ENCODE results near the gene MINK1.
A peak's percentile ranks its signal among the peaks of the same experiment; 100 is the strongest.

The MINK1 gene

DNA sequence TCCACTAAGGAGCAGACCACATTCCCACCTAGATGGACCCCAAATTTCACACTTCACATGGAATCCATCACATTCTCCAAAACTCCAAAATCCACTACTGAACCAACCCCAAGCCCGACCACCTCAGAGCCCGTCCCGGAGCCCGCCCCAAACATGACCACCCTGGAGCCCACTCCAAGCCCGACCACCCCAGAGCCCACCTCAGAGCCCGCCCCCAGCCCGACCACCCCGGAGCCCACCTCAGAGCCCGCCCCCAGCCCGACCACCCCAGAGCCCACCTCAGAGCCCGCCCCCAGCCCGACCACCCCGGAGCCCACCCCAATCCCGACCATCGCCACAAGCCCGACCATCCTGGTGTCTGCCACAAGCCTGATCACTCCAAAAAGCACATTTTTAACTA lies 100.5 kb downstream of the MINK1 start:
- DNase-seq (ENCODE audit: low spot score), result no peak

DNA sequence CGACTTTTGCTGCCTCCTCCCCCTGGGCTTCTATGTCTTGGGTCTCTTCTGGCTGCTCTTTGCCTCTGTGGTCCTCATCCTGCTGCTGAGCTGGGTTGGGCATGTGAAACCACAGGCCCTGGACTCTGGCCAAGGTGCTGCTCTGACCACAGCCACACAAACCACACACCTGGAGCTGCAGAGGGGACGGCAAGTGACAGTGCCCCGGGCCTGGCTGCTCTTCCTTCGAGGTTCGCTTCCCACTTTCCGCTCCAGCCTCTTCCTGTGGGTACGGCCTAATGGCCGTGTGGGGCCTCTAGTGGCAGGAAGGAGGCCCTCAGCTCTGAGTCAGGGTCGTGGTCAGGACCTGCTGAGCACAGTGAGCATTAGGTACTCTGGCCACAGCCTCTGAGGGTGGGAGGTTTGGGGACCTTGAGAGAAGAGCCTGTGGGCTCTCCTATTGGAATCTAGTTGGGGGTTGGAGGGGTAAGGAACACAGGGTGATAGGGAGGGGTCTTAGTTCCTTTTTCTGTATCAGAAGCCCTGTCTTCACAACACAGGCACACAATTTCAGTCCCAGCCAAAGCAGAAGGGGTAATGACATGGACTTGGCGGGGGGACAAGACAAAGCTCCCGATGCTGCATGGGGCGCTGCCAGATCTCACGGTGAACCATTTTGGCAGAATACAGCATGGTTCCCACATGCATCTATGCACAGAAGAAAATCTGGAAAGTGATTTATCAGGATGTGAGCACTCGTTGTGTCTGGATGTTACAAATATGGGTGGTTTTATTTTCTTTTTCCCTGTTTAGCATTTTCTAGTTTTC lies 101.2 kb downstream of the MINK1 start:
- DNase-seq (ENCODE audit: low spot score), result no peak

DNA sequence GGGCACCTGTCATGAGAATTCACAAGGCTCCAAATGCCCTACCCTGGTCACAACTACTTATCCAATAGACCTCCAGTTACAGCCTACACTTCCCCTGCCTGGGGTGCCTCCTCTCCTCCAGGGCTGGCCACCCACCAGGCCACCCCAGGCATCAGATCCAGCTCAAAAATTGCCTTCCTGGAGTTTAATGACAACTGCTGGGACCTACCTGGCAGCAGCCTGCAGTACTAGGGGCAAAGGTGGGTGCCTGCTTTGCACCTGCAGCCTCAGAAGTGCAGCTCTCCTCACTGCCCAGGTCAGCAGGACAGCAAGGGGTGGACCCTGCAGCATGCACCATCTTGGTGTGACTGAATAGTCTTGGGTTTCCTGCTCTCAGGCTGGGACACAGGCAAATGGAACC lies 102.5 kb downstream of the MINK1 start:
- DNase-seq (ENCODE audit: low spot score), result no peak

DNA sequence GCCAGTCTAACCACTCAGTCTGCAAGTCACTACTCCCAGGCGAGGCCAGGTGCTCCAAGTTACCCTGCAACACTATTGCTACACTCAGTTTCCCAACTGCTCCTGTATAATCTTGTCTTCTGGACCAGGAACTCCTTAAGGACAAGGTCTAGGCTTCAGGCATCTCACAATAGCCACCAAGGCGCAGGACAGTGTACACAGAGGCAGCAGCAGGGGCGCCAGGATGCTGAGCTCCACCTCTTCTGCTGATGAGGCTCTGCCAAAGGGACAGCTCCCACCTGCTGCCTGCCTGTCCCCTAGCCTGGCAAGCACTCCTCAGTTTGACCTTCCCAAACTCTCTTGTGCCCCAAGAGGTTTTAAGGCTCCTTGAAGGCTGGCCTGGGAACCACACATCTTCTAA lies 103.3 kb downstream of the MINK1 start:
- no peak for DNase-seq (ENCODE audit: low spot score)

DNA sequence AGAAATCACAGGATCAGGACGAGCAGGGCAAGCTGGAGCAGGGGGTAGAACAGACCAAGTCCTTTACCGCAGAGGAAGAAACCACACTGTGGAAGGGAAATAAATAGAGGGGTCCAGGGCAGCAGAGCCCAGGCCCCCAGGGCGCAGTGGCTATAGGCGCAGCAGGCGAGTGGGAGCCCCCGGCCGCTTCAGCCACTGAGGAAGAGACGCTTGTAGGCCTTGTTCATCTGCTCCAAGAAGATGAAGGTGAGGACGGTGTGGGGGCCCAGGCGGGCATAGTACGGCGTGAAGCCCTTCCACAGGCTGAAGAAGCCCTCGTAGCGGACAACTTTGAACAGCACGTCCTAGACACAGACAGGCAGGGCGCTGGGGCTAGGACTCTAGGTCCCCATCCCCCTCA lies 104.4 kb downstream of the MINK1 start:
- no peak for DNase-seq (ENCODE audit: low spot score)

DNA sequence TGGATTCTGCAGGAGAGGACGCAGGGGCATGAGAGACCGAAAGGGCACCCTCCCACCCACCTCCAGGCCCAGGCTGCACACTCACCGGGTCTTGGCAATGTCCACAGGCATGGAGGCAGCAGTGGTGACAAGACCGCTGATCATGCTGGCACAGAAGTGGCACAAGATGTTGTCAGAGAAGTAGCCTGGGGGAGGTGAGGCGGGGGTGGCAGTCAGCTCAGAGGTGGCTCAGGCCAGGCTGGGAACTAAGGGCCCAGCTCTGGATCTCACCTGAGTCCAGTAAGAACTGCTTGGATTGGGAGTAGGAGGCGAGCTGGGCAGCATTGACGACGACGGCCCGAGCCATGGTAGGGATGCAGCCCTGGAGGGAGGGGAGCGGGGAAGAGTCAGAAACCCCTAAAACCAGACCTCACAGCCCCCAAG lies 104.9 kb downstream of the MINK1 start:
- no peak for DNase-seq (ENCODE audit: low spot score)

DNA sequence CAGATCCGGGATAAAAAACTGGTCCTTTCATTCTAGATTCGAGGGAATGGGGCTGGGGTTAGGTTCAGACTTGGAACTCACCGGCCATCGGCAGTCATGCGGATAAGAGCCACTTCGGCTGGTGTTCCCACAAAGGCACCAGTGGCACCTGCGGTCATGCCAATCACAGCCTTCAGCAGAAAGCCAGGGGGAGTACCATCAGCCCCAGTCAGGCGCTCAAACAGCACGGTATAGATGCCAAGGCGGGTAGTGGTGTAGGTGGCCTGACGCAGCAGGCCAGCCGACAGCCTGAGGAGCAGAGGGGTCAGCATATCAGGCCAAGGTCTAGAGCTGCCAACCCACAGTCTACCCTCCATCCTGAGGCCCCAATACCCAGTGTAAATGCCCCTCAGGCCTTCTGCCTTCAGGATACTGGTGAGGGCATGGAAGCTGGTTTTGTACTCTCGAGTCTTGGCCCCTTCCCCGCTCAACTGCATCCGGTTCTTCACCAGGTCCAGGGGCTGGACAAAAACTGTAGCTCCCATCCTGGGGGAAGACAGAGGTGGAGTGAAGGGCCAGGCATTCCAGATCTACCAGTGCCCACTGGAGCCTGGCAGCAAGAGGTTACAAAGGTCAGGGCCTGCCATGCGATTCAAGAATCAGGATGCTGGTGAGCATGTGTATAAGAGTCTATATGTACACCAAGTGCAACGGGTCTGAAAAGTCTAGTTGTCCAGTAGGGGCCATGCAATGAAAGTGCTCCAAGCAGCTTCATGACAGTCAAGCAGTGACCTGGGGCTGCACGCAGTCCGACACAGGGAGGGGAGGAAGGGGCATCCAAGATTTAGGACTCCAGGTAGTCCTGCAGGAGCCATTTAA lies 105.8 kb downstream of the MINK1 start:
- DNase-seq (ENCODE audit: low spot score), result no peak

DNA sequence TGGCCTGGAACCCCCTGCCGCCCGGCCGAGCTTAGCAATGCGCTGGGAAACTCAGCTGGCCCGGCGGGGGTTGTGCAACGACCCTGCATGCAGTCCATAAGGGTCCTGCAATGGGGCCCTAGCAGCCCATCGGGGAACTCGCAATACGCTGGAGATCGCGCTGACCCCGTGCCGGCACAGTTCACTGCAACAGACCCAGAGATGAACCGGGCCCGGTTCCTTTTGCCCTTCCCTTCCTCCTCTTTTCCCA lies 106.3 kb downstream of the MINK1 start:
- no peak for DNase-seq (ENCODE audit: low spot score)

DNA sequence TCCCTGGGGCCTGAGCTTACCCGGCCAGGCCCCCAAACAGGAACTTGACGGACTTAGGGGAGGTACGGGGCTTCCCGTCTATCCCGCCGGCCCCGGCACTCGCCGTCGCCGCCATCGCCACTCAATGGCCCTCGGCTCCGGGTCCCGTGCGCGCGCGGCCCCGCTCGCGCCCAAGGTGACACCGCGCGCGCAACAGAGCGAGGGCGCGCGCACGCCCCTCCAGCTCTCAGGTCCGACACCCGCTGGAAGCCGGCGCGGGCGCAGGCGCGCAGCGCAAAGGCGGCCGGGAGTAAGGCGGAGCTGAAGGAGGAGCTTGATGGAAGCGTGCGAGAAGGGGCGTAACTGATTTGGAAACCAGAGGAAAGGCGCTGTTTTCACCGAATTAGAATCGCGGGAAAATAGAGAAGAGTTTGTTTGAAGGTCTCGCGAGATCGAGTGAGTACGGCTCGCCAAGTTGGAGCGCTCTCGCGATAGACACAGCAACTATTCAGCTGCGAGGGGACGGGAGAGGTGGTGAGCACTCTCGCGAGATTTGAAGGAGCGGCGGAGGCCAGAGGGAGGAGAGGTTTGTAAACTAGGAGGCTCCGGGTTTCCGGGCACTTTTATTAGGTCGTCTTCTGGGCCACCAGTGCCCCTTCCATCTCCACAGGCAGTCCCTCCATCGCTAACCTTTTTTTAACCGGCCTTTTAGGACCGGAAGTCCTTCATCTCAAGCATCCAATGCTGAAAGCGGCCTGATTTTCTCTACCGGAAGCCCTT lies 106.8 kb downstream of the MINK1 start, which contains the start of the genes RNF167 and SLC25A11:
Gene RNF167, plus strand, starts transcription at position 473 of the 759 bp plus-strand sequence. CDS start 642 bp downstream, outside the sequence.
Gene SLC25A11, minus strand, starts transcription at position 251 of the 759 bp plus-strand sequence. Its CDS starts 136 bp downstream, at position 115.
- peak; percentile 99 for DNase-seq (ENCODE audit: low spot score)

DNA sequence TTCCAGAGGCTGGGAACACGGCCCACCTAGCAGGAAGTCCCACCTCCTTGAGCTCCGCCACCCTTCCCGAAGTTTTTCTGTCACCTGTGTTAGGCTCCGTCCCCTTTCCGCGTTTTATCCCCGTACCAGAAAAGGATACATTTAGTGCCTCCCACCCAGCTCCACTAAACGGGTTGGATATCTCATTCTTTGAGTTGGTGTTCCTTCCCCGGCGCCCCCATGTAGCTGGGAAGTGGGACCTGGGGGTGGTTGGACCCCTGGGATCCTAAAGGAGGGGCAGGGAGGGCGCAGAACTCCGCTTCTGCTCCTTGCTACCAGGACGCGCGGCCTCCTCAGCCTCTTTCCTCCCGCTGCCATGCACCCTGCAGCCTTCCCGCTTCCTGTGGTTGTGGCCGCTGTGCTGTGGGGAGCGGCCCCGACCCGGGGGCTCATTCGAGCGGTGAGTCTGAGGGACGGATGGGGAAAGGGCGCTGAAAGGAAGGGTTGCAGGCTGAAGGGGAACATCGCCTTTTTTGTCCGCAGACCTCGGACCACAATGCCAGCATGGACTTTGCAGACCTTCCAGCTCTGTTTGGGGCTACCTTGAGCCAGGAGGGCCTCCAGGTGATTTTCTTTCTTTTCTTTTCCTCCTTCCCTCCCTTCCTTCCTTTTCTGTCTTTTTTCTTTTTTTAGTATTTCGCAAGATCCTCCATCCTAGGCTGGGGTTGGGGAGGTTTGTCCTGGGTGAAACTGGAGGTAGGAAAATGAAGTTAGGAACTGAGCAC lies 107.6 kb downstream of the MINK1 start:
- peak; percentile 90 for DNase-seq (ENCODE audit: low spot score)

DNA sequence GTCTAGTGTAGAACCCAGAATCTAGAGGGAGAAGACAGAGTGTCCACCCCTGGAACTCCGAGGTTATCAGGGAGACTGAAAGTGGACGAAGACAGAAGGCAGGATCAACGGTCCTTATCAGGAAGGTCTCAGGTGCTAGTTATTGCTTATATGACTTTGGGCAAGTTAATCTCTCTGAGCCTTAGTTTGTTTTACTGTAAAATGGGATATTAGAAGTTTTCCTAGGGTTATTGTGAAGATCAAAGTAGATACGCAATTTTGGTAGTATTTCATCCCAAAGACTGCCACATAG lies 108.1 kb downstream of the MINK1 start:
- no peak for DNase-seq (ENCODE audit: low spot score)

DNA sequence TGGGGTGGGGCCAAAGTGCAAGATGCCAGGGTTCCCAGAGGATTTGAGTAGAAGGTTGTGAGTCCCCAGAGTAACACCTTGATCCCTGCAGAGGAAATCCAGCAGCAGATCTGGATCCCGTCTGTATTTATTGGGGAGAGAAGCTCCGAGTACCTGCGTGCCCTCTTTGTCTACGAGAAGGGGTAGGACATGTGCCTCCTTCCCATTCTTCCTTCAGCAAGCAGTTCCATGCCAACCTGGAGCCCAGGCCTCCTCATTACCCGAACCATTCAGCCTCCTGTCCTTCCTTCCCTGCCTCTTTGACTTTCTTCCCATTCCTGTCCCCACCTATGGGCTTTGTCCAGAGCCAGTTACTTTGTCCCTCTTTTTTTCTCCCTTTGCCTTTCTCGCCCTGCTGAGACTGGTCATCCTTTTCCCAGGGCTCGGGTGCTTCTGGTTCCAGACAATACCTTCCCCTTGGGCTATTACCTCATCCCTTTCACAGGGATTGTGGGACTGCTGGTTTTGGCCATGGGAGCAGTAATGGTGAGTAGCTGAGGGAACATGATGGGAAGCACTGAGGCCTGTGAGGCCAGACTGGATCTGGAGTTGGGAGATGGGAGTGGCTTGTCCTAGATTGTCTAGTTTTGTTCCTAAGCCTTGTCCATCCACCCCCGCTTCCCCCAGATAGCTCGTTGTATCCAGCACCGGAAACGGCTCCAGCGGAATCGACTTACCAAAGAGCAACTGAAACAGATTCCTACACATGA lies 109.8 kb downstream of the MINK1 start:
- DNase-seq (ENCODE audit: low spot score), result no peak

DNA sequence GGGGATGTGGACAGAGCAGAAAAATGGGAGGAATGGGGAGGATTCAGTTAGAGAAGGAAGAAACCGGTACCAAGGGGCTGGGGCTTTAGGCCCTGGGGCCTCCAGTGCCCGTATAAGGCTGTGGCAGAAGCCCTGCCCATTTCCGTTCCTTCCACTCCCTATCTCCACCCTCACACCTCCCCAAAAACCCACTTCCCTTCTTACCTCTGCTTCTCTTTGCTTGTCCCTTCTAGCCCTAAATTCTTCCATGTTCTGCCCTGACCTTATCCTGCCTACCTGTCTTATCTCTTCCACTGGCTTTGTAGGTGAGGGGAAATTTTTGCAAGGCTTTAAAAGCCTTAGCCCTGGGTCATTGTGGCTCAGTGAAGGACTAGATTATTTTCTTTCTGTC lies 111.0 kb downstream of the MINK1 start:
- no peak for DNase-seq (ENCODE audit: low spot score)

DNA sequence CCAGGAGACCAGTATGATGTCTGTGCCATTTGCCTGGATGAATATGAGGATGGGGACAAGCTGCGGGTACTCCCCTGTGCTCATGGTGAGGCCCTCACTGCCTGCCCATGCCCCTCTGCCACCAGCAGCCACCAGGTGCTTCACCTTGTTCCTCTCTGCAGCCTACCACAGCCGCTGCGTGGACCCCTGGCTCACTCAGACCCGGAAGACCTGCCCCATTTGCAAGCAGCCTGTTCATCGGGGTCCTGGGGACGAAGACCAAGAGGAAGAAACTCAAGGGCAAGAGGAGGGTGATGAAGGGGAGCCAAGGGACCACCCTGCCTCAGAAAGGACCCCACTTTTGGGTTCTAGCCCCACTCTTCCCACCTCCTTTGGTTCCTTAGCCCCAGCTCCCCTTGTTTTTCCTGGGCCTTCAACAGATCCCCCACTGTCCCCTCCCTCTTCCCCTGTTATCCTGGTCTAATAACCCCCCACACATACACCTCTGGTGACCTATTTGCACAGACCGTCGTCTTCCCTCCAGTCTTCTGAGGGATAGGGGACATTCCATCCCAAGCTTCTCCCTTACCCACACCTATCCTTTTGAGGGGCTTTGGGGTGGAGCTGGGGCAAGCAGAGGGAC lies 111.5 kb downstream of the MINK1 start:
- no peak for DNase-seq (ENCODE audit: low spot score)

DNA sequence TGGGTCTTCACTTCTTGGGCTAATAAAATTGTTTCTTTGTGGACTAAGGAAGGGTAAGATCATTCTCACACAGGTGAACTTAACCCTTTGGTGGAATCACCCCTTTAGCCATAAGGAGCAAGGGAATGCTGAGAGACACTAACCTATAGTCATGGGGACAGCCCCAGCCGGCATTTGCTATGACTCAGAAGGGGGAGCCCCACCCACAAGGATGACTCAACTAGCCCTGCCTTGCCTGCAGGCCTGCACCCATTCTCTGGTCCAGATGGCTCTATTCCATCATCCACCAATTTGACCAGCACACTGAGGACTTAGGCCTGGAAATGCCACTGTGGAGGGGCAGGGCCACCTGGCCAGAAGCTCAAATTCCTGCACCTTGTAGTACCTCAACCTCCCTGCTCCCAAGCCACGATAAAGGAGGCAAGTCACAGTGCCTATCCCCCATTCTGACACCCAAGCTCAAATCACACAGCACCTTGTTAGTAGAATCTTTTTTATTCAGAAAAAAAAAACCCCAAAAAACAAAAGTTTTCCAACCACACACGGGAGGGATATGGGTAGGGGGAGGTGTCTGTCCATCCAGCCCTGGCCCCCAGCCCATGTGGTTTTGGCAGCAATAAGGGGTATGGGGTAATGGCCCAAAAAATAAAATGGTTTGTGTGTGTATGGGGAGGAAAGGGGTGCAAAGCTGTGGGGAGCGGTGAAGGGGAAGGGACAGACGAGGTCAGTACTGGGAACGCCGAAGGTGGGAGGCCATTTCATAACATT lies 112.2 kb downstream of the MINK1 start:
- peak; percentile 56 for DNase-seq (ENCODE audit: low spot score)

DNA sequence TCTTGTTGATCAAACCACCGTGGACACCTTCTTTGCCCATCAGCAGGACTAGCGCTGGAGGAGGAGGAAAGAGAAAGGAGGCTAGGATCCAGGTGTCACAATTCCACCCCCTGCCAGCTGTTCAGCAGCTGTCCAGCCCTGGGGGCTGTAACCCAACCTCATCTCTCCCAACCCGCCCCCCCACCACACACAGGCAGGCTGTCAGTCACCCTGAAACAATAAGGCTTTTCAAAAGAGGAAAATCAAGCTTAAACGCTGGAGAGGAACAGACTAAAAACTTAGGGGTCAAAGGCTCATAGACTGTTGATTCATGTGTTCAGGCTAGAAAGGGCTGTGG lies 112.8 kb downstream of the MINK1 start:
- DNase-seq (ENCODE audit: low spot score), result no peak

DNA sequence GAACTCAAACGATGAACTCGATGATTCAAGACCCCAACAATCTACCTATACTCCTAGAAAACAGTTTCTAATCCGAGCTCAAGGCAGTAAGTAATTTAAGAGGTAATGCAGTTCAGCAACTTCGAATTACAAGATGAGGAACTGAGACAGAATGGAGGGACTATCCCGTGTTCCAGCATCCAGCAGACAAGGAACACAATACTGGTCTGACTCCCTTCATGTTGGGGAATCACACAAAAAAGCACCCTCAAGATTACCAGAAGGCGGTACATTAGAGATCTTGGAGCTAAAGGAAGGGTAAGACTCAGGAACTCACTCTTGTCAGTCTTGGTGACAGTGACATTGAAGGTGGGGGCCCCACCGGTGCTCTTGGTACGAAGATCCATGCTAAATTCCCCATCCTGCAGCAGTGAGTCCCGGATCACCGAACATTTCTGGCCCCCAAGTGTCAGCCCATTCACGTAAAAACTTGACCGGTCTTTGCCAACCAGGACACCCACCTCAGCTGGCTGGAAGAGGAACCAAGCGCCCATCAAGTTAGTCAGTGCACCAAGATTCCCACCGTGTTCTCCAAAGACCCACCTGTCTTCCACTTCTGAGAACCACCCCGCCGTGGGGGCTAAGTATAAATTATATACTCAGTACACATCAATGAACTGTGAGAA lies 113.3 kb downstream of the MINK1 start:
- no peak for DNase-seq (ENCODE audit: low spot score)

DNA sequence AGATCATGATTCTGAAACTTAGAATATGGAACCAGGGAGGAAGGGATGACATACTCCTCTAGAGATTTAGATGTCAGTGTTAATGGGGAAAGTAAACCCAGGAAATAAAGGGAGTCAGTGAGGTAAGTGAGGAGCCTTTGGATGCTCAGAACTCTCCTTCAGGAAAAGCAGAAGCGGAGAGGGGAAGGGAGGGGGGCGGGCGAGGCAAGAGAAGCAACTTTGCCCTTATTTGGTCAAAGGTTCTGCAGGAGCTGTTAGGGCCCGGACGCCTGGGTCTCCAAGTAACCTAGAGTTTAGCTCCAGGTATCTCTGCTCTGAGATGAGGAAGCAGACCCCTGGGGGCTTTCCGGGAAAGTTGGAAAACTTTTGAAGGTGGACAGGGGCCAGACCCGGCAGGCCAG lies 113.9 kb downstream of the MINK1 start:
- DNase-seq (ENCODE audit: low spot score), result no peak
